ENCODE data around the gene IP6K3. TPM values are rescaled to one million over a fixed set of nuclear protein-coding genes. Genes with fewer than 3 reads are reported as not detected.

The IP6K3 gene
- total and polyA plus RNA-seq, 2 experiments from 2014 or later: 0.14 to 0.16 TPM

GRCh38 chr6:33728438-33728837 is 18.3 kb downstream of the IP6K3 start:
- Mint-ChIP-seq H3K27ac (no peak overlapping the region), H3K27me3 (ENCODE audit: insufficient read depth, low read depth, poor library complexity) (peaks cover 12% of the 10 kb centered on the region), H3K9me3 (no peaks in the 10 kb centered on the region), H3K4me1 (peaks cover 23% of the 10 kb centered on the region), H3K36me3 (ENCODE audit: low read depth) (no peaks in the 10 kb centered on the region), H3K4me3 (no peak overlapping the region)
- Histone ChIP-seq H3K79me2 (replicated peaks; ENCODE audit: insufficient read depth) (no peaks in the 10 kb centered on the region), H3F3A (replicated peaks; ENCODE audit: low read depth) (no peaks in the 10 kb centered on the region), H3K27me3 (ENCODE audit: insufficient read depth) (no peaks in the 10 kb centered on the region), H3K4me3 (no peak overlapping the region), H3K4me2 (no peak overlapping the region), H3K9me2 (ENCODE audit: insufficient read depth) (no peaks in the 10 kb centered on the region), H3K4me1 (ENCODE audit: insufficient read depth) (no peaks in the 10 kb centered on the region), H2AFZ (no peak overlapping the region), H4K20me1 (replicated peaks; ENCODE audit: insufficient read depth) (no peaks in the 10 kb centered on the region), H3K36me3 (ENCODE audit: insufficient read depth) (no peaks in the 10 kb centered on the region), H3K27ac (ENCODE audit: low read depth) (no peak overlapping the region)
- no peak for DNase-seq (ENCODE audit: low spot score)
- ATAC-seq: no peak
- TF ChIP-seq, protein P1, sequence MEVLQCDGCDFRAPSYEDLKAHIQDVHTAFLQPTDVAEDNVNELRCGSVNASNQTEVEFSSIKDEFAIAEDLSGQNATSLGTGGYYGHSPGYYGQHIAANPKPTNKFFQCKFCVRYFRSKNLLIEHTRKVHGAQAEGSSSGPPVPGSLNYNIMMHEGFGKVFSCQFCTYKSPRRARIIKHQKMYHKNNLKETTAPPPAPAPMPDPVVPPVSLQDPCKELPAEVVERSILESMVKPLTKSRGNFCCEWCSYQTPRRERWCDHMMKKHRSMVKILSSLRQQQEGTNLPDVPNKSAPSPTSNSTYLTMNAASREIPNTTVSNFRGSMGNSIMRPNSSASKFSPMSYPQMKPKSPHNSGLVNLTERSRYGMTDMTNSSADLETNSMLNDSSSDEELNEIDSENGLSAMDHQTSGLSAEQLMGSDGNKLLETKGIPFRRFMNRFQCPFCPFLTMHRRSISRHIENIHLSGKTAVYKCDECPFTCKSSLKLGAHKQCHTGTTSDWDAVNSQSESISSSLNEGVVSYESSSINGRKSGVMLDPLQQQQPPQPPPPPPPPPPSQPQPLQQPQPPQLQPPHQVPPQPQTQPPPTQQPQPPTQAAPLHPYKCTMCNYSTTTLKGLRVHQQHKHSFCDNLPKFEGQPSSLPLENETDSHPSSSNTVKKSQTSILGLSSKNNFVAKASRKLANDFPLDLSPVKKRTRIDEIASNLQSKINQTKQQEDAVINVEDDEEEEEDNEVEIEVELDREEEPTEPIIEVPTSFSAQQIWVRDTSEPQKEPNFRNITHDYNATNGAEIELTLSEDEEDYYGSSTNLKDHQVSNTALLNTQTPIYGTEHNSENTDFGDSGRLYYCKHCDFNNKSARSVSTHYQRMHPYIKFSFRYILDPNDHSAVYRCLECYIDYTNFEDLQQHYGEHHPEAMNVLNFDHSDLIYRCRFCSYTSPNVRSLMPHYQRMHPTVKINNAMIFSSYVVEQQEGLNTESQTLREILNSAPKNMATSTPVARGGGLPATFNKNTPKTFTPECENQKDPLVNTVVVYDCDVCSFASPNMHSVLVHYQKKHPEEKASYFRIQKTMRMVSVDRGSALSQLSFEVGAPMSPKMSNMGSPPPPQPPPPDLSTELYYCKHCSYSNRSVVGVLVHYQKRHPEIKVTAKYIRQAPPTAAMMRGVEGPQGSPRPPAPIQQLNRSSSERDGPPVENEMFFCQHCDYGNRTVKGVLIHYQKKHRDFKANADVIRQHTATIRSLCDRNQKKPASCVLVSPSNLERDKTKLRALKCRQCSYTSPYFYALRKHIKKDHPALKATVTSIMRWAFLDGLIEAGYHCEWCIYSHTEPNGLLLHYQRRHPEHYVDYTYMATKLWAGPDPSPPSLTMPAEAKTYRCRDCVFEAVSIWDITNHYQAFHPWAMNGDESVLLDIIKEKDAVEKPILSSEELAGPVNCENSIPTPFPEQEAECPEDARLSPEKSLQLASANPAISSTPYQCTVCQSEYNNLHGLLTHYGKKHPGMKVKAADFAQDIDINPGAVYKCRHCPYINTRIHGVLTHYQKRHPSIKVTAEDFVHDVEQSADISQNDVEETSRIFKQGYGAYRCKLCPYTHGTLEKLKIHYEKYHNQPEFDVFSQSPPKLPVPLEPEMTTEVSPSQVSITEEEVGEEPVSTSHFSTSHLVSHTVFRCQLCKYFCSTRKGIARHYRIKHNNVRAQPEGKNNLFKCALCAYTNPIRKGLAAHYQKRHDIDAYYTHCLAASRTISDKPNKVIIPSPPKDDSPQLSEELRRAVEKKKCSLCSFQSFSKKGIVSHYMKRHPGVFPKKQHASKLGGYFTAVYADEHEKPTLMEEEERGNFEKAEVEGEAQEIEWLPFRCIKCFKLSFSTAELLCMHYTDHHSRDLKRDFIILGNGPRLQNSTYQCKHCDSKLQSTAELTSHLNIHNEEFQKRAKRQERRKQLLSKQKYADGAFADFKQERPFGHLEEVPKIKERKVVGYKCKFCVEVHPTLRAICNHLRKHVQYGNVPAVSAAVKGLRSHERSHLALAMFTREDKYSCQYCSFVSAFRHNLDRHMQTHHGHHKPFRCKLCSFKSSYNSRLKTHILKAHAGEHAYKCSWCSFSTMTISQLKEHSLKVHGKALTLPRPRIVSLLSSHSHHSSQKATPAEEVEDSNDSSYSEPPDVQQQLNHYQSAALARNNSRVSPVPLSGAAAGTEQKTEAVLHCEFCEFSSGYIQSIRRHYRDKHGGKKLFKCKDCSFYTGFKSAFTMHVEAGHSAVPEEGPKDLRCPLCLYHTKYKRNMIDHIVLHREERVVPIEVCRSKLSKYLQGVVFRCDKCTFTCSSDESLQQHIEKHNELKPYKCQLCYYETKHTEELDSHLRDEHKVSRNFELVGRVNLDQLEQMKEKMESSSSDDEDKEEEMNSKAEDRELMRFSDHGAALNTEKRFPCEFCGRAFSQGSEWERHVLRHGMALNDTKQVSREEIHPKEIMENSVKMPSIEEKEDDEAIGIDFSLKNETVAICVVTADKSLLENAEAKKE (CRISPR knock-in tag; IDR thresholded peaks at IDR 0.05): no peak
- TF ChIP-seq JUNB (IDR thresholded peaks at IDR 0.05; ENCODE audit: unreplicated experiment): no peak
- TF ChIP-seq POLR2AphosphoS5 (IDR thresholded peaks at IDR 0.05; ENCODE audit: low read depth): no peak
- TF ChIP-seq STAT1 (IDR thresholded peaks at IDR 0.05; ENCODE audit: unreplicated experiment): no peak
- no peak for TF ChIP-seq CREB1 (CRISPR knock-in tag; IDR thresholded peaks at IDR 0.05; ENCODE audit: low read depth)
- TF ChIP-seq, protein P2, sequence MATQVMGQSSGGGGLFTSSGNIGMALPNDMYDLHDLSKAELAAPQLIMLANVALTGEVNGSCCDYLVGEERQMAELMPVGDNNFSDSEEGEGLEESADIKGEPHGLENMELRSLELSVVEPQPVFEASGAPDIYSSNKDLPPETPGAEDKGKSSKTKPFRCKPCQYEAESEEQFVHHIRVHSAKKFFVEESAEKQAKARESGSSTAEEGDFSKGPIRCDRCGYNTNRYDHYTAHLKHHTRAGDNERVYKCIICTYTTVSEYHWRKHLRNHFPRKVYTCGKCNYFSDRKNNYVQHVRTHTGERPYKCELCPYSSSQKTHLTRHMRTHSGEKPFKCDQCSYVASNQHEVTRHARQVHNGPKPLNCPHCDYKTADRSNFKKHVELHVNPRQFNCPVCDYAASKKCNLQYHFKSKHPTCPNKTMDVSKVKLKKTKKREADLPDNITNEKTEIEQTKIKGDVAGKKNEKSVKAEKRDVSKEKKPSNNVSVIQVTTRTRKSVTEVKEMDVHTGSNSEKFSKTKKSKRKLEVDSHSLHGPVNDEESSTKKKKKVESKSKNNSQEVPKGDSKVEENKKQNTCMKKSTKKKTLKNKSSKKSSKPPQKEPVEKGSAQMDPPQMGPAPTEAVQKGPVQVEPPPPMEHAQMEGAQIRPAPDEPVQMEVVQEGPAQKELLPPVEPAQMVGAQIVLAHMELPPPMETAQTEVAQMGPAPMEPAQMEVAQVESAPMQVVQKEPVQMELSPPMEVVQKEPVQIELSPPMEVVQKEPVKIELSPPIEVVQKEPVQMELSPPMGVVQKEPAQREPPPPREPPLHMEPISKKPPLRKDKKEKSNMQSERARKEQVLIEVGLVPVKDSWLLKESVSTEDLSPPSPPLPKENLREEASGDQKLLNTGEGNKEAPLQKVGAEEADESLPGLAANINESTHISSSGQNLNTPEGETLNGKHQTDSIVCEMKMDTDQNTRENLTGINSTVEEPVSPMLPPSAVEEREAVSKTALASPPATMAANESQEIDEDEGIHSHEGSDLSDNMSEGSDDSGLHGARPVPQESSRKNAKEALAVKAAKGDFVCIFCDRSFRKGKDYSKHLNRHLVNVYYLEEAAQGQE (IDR thresholded peaks at IDR 0.05; ENCODE audit: unreplicated experiment): no peak
- TF ChIP-seq EZH2phosphoT487 (IDR thresholded peaks at IDR 0.05; ENCODE audit: unreplicated experiment): no peak
- TF ChIP-seq NANOG (IDR thresholded peaks at IDR 0.05; ENCODE audit: borderline replicate concordance): no peak
- no peak for TF ChIP-seq ETS1 (IDR thresholded peaks at IDR 0.05)
- no peak for TF ChIP-seq EZH2 (IDR thresholded peaks at IDR 0.05; ENCODE audit: low read depth, unreplicated experiment)
- TF ChIP-seq ZNF331 (CRISPR knock-in tag; IDR thresholded peaks at IDR 0.05; ENCODE audit: low read depth): no peak
- TF ChIP-seq, protein P3, sequence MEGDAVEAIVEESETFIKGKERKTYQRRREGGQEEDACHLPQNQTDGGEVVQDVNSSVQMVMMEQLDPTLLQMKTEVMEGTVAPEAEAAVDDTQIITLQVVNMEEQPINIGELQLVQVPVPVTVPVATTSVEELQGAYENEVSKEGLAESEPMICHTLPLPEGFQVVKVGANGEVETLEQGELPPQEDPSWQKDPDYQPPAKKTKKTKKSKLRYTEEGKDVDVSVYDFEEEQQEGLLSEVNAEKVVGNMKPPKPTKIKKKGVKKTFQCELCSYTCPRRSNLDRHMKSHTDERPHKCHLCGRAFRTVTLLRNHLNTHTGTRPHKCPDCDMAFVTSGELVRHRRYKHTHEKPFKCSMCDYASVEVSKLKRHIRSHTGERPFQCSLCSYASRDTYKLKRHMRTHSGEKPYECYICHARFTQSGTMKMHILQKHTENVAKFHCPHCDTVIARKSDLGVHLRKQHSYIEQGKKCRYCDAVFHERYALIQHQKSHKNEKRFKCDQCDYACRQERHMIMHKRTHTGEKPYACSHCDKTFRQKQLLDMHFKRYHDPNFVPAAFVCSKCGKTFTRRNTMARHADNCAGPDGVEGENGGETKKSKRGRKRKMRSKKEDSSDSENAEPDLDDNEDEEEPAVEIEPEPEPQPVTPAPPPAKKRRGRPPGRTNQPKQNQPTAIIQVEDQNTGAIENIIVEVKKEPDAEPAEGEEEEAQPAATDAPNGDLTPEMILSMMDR (conservative IDR thresholded peaks at IDR 0.05; ENCODE audit: low read depth in 2 of 2): no peak
- TF ChIP-seq ZNF114 (CRISPR knock-in tag; IDR thresholded peaks at IDR 0.05): no peak

All from GM23338 (cell line).